Astrocyte (in vitro differentiated cells and primary cell): ENCODE measurements around the gene PATE4. TPM values are rescaled to one million over a fixed set of nuclear protein-coding genes. Genes with fewer than 3 reads are reported as not detected.

Experiments used
- DNase-seq: peaks from one replicate; pipeline ENCODE4 v3.0.0-alpha.2; 2010; ENCODE audit warnings: low read depth
- FAIRE-seq: peaks from 2 replicates; lab custom pipeline; 2011; peaks lifted over from hg19 to GRCh38; lab: Jason Lieb, UNC
- H2AFZ ChIP-seq: 2 replicates; pipeline ENCODE4 v1.6.0; 2012; ENCODE audit warnings: low read depth, low read length, inconsistent platforms
- H3K27ac ChIP-seq: 2 replicates; pipeline ENCODE4 v1.5.1; 2011; ENCODE audit warnings: low read depth, low read length, inconsistent platforms
- H3K27me3 ChIP-seq: 2 replicates; pipeline ENCODE4 v1.6.0; 2011; ENCODE audit warnings: low read length, inconsistent platforms; ENCODE audit not compliant: insufficient read depth
- H3K36me3 ChIP-seq: 2 replicates; pipeline ENCODE4 v1.5.1; 2011; ENCODE audit warnings: low read length, inconsistent platforms; ENCODE audit not compliant: insufficient read depth
- H3K4me1 ChIP-seq: 2 replicates; pipeline ENCODE4 v1.5.1; 2011; ENCODE audit warnings: low read length, inconsistent platforms; ENCODE audit not compliant: insufficient read depth
- H3K4me2 ChIP-seq: 2 replicates; pipeline ENCODE4 v1.6.0; 2012; ENCODE audit warnings: low read length, inconsistent platforms
- H3K4me3 ChIP-seq: 2 replicates; pipeline ENCODE4 v1.5.1; 2011; ENCODE audit warnings: low read depth, mild to moderate bottlenecking, low read length, inconsistent platforms; ENCODE audit not compliant: insufficient read depth
- H3K79me2 ChIP-seq: 2 replicates; pipeline ENCODE4 v1.6.0; 2012; ENCODE audit warnings: mild to moderate bottlenecking, low read length, inconsistent platforms; ENCODE audit not compliant: insufficient read depth
- H3K9ac ChIP-seq: 2 replicates; pipeline ENCODE4 v1.6.0; 2012; ENCODE audit warnings: mild to moderate bottlenecking, low read length, inconsistent platforms
- H3K9me3 ChIP-seq: 2 replicates; pipeline ENCODE4 v1.5.1; 2012; ENCODE audit warnings: low read depth, mild to moderate bottlenecking, low read length, inconsistent platforms; ENCODE audit not compliant: insufficient read depth
- H4K20me1 ChIP-seq: 2 replicates; pipeline ENCODE4 v1.6.0; 2012; ENCODE audit warnings: low read length, inconsistent platforms; ENCODE audit not compliant: insufficient read depth
- H3K27ac Mint-ChIP-seq: one replicate; pipeline ENCODE4 v1.8.0; 2021; ENCODE audit warnings: mild to moderate bottlenecking, mixed read lengths; ENCODE audit not compliant: unreplicated experiment
- H3K27me3 Mint-ChIP-seq: one replicate; pipeline ENCODE4 v1.8.0; 2021; ENCODE audit warnings: low read depth, mixed read lengths; ENCODE audit not compliant: unreplicated experiment
- H3K36me3 Mint-ChIP-seq: one replicate; pipeline ENCODE4 v1.8.0; 2021; ENCODE audit warnings: low read depth, mixed read lengths; ENCODE audit not compliant: unreplicated experiment
- H3K4me1 Mint-ChIP-seq: one replicate; pipeline ENCODE4 v1.8.0; 2021; ENCODE audit warnings: low read depth, mixed read lengths; ENCODE audit not compliant: unreplicated experiment
- H3K4me3 Mint-ChIP-seq: one replicate; pipeline ENCODE4 v1.8.0; 2021; ENCODE audit warnings: mild to moderate bottlenecking, moderate library complexity, mixed read lengths; ENCODE audit not compliant: unreplicated experiment
- H3K9me3 Mint-ChIP-seq: one replicate; pipeline ENCODE4 v1.8.0; 2021; ENCODE audit warnings: mild to moderate bottlenecking, mixed read lengths; ENCODE audit not compliant: unreplicated experiment
- CTCF ChIP-seq: IDR thresholded peaks from 2 replicates; pipeline ENCODE4 v1.5.1; 2011; ENCODE audit warnings: low read depth, mild to moderate bottlenecking, inconsistent platforms, low read length, moderate library complexity; ENCODE audit not compliant: insufficient read depth
- EZH2 ChIP-seq: IDR thresholded peaks from 2 replicates; pipeline ENCODE4 v1.6.1; 2012; ENCODE audit warnings: mild to moderate bottlenecking, low read length, inconsistent platforms; ENCODE audit not compliant: insufficient read depth
- total RNA-seq: library from RNA; stranded (reverse); gene quantifications from 2 replicates; pipeline ENCODE4 v1.2.1, GENCODE V29; 2021

The PATE4 gene
- total RNA-seq, 1 donor from 2014 or later: not detected

GRCh38 chr11:125874556-125875124 lies 41.5 kb downstream of the PATE4 start:
- peak overlapping the region; percentile 56 for H3K4me2 ChIP-seq
- peak; percentile 18 for DNase-seq
- H3K27ac Mint-ChIP-seq: no peak overlapping the region

DNA sequence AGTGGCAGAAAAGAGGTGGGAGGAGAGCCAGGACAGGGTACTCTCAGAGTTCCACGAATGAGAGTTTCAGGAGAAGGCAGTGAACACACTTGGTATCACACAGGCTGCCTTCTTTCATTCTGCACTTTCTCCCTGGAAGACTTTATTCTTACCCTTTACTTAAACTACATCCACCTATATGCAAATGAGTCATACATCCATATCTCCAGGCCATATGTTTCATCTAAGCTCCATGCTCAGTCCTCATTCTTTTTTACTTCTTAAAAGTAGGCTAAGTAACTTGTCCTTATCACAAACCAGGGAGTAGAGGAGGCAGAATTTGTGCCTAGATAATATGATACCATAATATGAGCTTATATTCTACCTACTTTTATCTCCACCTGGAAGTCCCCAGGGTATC lies 48.2 kb downstream of the PATE4 start:
- H3K4me2 ChIP-seq: no peak overlapping the region
- Mint-ChIP-seq H3K27me3 (peaks cover 21% of the 10 kb centered on the region), H3K4me3 (no peak overlapping the region), H3K9me3 (no peaks in the 10 kb centered on the region), H3K36me3 (no peaks in the 10 kb centered on the region), H3K4me1 (no peaks in the 10 kb centered on the region), H3K27ac (no peak overlapping the region)
- H3K79me2 ChIP-seq: no peaks in the 10 kb centered on the region
- no peaks in the 10 kb centered on the region for H3K4me1 ChIP-seq
- FAIRE-seq: no peak
- H3K9ac ChIP-seq: no peak overlapping the region
- TF ChIP-seq EZH2: no peak
- TF ChIP-seq CTCF: no peak
- no peak for DNase-seq
- H3K27me3 ChIP-seq: peaks cover 8% of the 10 kb centered on the region
- H3K36me3 ChIP-seq: no peaks in the 10 kb centered on the region
- no peak overlapping the region for H2AFZ ChIP-seq
- H3K27ac ChIP-seq: no peak overlapping the region
- H3K9me3 ChIP-seq: no peaks in the 10 kb centered on the region
- H3K4me3 ChIP-seq: no peak overlapping the region
- H4K20me1 ChIP-seq: no peaks in the 10 kb centered on the region

More at GRCh38 chr11:125874556-125875124, 41.5 kb downstream of the PATE4 start:
- Mint-ChIP-seq H3K4me3 (no peak overlapping the region), H3K9me3 (peaks cover 4% of the 10 kb centered on the region), H3K27me3 (peaks cover 6% of the 10 kb centered on the region), H3K36me3 (peaks cover 3% of the 10 kb centered on the region), H3K4me1 (peaks cover 2% of the 10 kb centered on the region)
- TF ChIP-seq EZH2 (no peak), CTCF (peak; percentile 79)
- no peaks in the 10 kb centered on the region for H3K79me2 ChIP-seq
- no peak overlapping the region for H3K27ac ChIP-seq
- H3K4me3 ChIP-seq: no peak overlapping the region
- peak overlapping the region; percentile 24 for H2AFZ ChIP-seq
- peaks cover 6% of the 10 kb centered on the region for H3K9me3 ChIP-seq
- no peaks in the 10 kb centered on the region for H3K36me3 ChIP-seq
- H3K4me1 ChIP-seq: no peaks in the 10 kb centered on the region
- no peaks in the 10 kb centered on the region for H4K20me1 ChIP-seq
- no peak overlapping the region for H3K9ac ChIP-seq
- no peaks in the 10 kb centered on the region for H3K27me3 ChIP-seq
- FAIRE-seq: peak; percentile 34

DNA sequence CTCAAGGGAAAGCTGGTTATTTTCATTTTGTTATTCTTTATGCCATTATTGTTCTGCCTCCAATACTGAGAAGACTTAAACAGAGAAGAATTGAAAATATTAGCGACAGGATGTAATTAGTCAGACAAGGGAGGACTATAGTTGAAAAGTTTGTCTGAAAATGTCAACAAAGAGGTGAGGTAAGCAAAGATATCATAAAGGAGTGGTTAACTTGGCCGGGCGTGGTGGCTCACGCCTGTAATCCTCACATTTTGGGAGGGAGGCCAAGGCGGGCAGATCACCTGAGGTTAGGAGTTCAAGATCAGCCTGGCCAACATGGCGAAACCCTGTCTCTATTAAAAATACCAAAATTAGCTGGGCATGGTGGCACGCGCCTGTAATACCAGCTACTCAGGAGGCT lies 50.3 kb downstream of the PATE4 start:
- peaks cover 7% of the 10 kb centered on the region for H3K9me3 Mint-ChIP-seq
- Histone ChIP-seq H3K4me2 (no peak overlapping the region), H3K27me3 (peaks cover 8% of the 10 kb centered on the region), H3K4me1 (no peaks in the 10 kb centered on the region), H4K20me1 (no peaks in the 10 kb centered on the region), H3K79me2 (peaks cover 3% of the 10 kb centered on the region), H2AFZ (no peak overlapping the region), H3K27ac (no peak overlapping the region), H3K9ac (no peak overlapping the region), H3K4me3 (no peak overlapping the region), H3K9me3 (no peaks in the 10 kb centered on the region), H3K36me3 (no peaks in the 10 kb centered on the region)
- H3K36me3 Mint-ChIP-seq: no peaks in the 10 kb centered on the region
- H3K27ac Mint-ChIP-seq: no peak overlapping the region
- H3K4me1 Mint-ChIP-seq: no peaks in the 10 kb centered on the region
- FAIRE-seq (no peak), DNase-seq (no peak)
- peaks cover 19% of the 10 kb centered on the region for H3K27me3 Mint-ChIP-seq
- no peak overlapping the region for H3K4me3 Mint-ChIP-seq
- TF ChIP-seq EZH2: no peak
- TF ChIP-seq CTCF: no peak
